Mucosa of stomach (tissue), 1 donor: ENCODE measurements around the gene TRMT10C.
"Not testable (repeated sequence)": the region's sequence is repeated elsewhere in the genome, so short reads cannot be mapped to it uniquely, and the experiment has no call there.

ENCODE experiments used
- H3K27me3 ChIP-seq: one replicate; pipeline ENCODE4 v1.7.0; 2013; ENCODE audit warnings: mild to moderate bottlenecking, low read length; ENCODE audit not compliant: control insufficient read depth, insufficient read depth
- H3K36me3 ChIP-seq: one replicate; pipeline ENCODE4 v1.7.0; 2013; ENCODE audit warnings: low read length; ENCODE audit not compliant: control insufficient read depth, insufficient read depth
- H3K4me1 ChIP-seq: one replicate; pipeline ENCODE4 v1.7.0; 2013; ENCODE audit warnings: mild to moderate bottlenecking, low read length; ENCODE audit not compliant: control insufficient read depth, insufficient read depth
- H3K4me3 ChIP-seq: one replicate; pipeline ENCODE4 v1.7.0; 2013; ENCODE audit warnings: low read length
- H3K9ac ChIP-seq: one replicate; pipeline ENCODE4 v1.7.0; 2013; ENCODE audit warnings: mild to moderate bottlenecking, low read length, moderate library complexity
- H3K9me3 ChIP-seq: one replicate; pipeline ENCODE4 v1.7.0; 2013; ENCODE audit warnings: mild to moderate bottlenecking, low read length, moderate library complexity; ENCODE audit not compliant: control insufficient read depth
- donor health status: Pancreatic carcinoma.

TRMT10C gene

DNA sequence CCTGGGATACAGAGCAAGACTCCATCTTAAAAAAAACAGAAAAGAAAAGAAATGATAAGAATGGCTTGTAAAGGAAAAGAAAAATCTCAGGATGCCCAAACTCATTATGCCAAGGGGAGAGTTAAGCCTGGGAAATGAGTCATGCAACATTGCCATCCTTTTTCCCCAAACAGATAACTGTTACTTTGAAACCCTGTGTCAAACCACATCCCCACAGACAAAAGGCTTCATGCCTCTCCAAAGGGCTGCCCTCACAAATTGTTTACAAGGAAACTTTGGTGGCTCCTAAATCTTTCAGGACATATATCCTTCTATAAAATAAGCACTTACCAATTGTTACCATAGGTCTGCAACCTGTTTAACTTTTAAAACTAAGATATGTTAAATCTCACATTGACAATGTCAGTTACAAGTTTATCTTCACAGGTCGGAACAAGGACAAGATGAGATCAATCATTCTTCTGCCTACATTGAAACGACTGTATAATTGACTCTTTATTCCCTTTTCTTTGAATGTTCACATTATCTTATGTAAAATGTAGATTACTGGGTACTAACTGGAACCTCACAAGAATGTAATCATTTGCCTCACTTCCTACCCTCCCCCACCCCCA lies 30.1 kb upstream of the TRMT10C start:
- H3K4me1 ChIP-seq: no peaks in the 10 kb centered on the region
- H3K36me3 ChIP-seq: no peaks in the 10 kb centered on the region
- H3K27me3 ChIP-seq: no peaks in the 10 kb centered on the region
- H3K4me3 ChIP-seq: no peak overlapping the region
- H3K9ac ChIP-seq: no peak overlapping the region
- H3K9me3 ChIP-seq: no peaks in the 10 kb centered on the region

DNA sequence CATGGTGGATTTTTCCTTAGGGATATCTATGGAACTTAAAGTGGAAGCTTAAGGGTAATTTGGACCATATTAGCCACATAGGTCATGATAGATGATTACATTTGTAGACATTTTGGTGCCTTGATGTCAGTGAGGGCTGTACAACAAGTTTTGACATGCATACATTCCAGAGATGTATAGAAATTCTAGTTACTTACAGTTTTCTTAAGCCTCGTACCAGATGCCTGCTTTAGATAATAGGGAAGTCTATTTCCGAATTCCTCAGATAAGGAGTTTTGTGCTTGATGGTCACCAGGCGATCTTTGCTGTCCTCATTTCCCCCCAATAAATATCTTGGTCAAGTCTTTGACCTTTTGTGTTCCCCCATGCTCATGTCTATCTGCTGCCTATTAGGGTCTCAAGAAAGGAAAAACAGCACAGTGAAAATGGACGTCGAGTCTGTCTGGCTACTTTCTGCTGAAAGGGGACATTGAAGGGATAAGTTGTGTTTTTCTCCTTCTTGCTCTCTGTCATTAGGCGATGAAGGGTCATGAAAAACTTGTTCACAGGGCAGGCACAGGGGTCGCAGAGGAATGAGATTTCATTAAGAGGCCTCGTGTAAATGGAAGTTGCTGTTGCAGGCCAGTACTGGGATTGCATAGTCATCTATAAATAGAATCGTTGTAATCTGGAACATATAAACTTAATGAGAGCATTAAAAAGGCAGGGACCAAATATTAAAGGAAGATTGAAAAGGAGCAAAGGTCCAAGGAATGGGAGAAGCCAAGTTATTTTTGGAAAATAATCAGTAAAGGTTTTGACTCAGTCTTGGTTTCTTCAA lies 28.7 kb upstream of the TRMT10C start:
- Histone ChIP-seq H3K4me3 (no peak overlapping the region), H3K36me3 (no peaks in the 10 kb centered on the region), H3K9me3 (no peaks in the 10 kb centered on the region), H3K4me1 (no peaks in the 10 kb centered on the region), H3K9ac (no peak overlapping the region), H3K27me3 (no peaks in the 10 kb centered on the region)

DNA sequence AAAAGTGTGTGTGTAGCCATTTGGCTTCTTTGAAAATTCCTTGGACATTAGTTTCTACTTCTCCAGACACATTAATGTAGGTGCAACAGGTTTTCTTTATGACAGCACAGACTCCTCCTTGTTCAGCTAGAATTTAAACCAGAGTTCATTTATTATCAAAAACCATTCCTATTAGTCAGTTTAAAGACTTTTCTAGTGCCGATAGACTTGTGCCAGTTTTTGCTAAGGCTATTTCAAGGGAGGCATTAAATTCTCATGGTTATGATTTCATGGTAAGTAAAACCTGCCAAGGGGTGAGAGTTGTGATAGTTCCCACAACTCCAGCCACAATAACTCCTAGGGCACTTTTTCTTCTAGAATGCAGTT lies 28.1 kb upstream of the TRMT10C start:
- no peak overlapping the region for H3K4me3 ChIP-seq
- no peaks in the 10 kb centered on the region for H3K4me1 ChIP-seq
- no peaks in the 10 kb centered on the region for H3K27me3 ChIP-seq
- no peaks in the 10 kb centered on the region for H3K36me3 ChIP-seq
- H3K9me3 ChIP-seq: no peaks in the 10 kb centered on the region
- H3K9ac ChIP-seq: no peak overlapping the region

DNA sequence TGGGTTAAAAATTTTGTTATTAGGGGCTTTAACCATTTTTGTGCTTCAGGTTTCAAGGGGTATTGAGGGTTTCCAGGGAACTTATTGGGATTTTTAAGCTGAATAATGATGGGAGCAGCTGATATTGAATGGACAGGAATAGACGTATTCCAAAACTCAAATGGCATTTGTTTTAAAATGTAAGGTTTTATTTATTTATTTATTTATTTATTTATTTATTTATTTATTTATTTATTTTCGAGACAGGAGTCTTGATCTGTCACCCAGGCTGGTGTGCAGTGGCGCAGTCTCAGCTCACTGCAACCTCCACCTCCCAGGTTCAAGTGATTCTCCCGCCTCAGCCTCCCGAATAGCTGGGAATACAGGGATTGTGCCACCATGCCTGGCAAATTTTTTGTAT lies 26.4 kb upstream of the TRMT10C start:
- H3K9ac ChIP-seq: no peak overlapping the region
- no peaks in the 10 kb centered on the region for H3K27me3 ChIP-seq
- H3K4me3 ChIP-seq: no peak overlapping the region
- H3K36me3 ChIP-seq: no peaks in the 10 kb centered on the region
- no peaks in the 10 kb centered on the region for H3K4me1 ChIP-seq
- no peaks in the 10 kb centered on the region for H3K9me3 ChIP-seq

DNA sequence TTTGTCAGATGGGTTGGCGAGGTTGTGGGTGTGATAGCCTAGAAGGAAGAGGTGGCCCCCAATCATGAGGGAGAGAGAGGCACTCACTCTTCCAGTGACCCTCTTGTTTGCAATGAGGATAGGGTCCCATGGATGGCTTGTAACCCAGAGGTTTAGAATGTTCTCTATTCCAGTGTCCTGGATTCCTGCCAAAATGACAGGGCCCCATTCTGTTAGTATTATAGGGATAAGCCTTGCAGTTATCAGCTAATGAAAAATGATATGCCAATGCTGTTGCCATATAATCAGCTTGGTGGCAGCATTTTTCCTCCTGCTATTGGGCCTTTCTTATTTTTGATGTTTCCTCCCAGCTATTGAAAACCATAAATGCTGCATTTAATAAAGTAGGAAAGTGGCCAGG lies 25.4 kb upstream of the TRMT10C start:
- Histone ChIP-seq H3K4me3 (no peak overlapping the region), H3K4me1 (no peaks in the 10 kb centered on the region), H3K27me3 (no peaks in the 10 kb centered on the region), H3K36me3 (no peaks in the 10 kb centered on the region), H3K9ac (no peak overlapping the region), H3K9me3 (no peaks in the 10 kb centered on the region)

DNA sequence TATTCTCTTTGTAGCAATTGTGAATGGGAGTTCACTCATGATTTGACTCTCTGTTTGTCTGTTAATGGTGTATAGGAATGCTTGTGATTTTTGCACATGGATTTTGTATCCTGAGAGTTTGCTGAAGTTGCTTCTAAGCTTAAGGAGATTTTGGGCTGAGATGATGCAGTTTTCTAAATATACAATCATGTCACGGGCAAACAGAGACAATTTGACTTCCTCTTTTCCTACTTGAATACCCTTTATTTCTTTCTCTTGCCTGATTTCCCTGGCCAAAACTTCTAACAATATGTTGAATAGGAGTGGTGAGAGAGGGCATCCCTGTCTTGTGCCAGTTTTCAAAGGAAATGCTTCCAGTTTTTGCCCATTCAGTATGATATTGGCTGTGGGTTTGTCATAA lies 24.7 kb upstream of the TRMT10C start:
- H3K9ac ChIP-seq, H3K9me3 ChIP-seq, H3K4me1 ChIP-seq, H3K36me3 ChIP-seq, H3K4me3 ChIP-seq, H3K27me3 ChIP-seq: not testable (repeated sequence)

DNA sequence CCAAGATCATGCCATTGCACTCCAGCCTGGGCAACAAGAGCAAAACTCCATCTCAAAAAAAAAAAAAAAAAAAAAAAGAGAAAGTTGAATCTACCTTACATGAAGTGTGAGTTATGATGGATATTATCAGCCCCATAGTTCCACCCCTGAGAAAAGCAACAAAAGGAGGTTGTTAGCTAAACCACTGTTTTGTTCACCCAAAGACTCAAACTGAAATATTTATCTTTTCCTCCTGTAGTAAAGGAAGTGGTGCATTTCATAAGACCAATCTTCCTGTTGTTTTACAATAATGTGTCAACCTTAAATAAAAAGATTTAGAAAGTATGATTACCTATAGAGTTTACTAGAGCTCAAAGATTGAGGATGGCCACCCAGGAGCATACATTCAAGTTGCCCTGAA lies 18.7 kb upstream of the TRMT10C start:
- H3K36me3 ChIP-seq: no peaks in the 10 kb centered on the region
- no peak overlapping the region for H3K9ac ChIP-seq
- H3K4me1 ChIP-seq: no peaks in the 10 kb centered on the region
- H3K4me3 ChIP-seq: no peak overlapping the region
- H3K27me3 ChIP-seq: no peaks in the 10 kb centered on the region
- H3K9me3 ChIP-seq: no peaks in the 10 kb centered on the region

DNA sequence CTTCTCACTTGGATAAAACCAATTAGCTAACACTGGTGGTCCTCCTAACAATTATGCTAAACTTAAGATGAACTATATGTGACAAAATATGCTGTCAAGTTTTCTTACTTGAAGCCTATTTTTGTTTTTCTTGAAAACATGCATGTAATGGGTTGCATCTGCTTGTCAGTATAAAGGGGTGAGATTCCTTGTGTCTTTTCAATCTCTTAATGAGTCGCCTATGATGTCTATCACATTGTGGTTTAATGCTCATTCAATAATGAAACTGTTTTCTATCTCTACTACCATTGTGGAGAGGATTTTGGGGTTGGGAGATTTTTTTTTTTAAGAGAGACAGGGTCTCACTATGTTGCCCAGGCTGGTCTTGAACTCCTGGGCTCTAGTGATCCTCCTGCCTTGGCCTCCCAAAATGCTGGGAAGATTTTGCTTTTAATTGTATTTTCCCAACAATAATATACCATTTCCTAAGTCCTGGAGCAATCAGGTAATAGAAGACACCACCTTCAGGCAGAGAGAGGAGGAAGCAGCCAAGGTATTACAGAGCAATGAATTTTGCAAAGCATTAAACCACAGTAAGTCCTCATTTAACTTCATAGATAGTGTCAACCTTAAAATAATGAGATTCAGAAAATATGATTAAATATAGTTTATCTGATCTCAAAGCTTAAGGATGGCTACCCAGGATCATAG lies 17.4 kb upstream of the TRMT10C start:
- H3K9ac ChIP-seq: no peak overlapping the region
- no peaks in the 10 kb centered on the region for H3K4me1 ChIP-seq
- H3K9me3 ChIP-seq: no peaks in the 10 kb centered on the region
- H3K4me3 ChIP-seq: no peak overlapping the region
- no peaks in the 10 kb centered on the region for H3K36me3 ChIP-seq
- H3K27me3 ChIP-seq: no peaks in the 10 kb centered on the region

DNA sequence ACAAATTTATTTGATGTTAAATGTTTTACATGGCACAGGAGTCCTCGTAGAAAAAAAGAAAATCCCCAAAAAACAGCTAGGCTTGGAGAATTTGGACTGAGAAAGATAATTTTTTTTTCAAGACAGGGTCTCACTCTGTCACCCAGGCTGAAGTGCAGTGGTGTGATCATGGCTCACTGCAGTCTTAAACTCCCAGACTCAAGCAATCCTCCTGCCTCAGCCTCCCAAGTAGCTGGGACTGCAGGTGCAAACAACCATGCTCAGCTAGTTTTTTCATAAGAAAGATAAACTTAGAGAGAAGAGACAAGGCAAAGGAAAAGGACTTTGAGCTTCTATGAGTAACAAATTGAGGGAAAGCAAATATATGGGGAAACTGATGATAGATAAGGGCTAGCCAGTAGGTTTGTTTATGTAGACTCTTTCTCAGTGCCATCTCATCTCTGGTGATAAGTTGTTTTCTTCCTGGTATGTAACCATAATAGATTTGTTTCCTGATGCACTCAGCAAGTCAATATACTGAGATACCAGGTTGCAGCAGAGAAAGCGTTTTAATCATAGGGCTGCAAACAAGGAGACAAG lies 13.1 kb upstream of the TRMT10C start:
- H3K4me1 ChIP-seq: no peaks in the 10 kb centered on the region
- H3K4me3 ChIP-seq: no peak overlapping the region
- no peaks in the 10 kb centered on the region for H3K36me3 ChIP-seq
- H3K9me3 ChIP-seq: no peaks in the 10 kb centered on the region
- no peak overlapping the region for H3K9ac ChIP-seq
- no peaks in the 10 kb centered on the region for H3K27me3 ChIP-seq

DNA sequence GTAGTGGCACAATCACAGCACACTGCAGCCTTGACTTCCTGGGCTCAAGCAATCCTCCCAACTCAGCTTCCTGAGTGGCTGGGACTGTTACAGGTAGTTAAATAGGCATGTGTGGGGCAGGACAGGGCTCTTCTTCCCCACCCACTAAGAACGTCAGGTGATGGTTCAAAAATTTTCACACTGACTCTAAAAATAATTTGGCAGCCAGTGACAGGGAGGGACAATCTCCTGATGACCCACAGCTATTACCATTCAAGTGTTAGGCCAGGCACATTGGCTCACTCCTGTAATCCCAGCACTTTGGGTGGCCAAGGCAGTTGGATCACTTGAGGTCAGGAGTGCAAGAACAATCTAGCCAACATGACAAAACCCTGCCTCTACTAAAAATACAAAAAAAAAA lies 12.2 kb upstream of the TRMT10C start:
- Histone ChIP-seq H3K4me3 (no peak overlapping the region), H3K27me3 (no peaks in the 10 kb centered on the region), H3K36me3 (no peaks in the 10 kb centered on the region), H3K4me1 (no peaks in the 10 kb centered on the region), H3K9me3 (no peaks in the 10 kb centered on the region), H3K9ac (no peak overlapping the region)

DNA sequence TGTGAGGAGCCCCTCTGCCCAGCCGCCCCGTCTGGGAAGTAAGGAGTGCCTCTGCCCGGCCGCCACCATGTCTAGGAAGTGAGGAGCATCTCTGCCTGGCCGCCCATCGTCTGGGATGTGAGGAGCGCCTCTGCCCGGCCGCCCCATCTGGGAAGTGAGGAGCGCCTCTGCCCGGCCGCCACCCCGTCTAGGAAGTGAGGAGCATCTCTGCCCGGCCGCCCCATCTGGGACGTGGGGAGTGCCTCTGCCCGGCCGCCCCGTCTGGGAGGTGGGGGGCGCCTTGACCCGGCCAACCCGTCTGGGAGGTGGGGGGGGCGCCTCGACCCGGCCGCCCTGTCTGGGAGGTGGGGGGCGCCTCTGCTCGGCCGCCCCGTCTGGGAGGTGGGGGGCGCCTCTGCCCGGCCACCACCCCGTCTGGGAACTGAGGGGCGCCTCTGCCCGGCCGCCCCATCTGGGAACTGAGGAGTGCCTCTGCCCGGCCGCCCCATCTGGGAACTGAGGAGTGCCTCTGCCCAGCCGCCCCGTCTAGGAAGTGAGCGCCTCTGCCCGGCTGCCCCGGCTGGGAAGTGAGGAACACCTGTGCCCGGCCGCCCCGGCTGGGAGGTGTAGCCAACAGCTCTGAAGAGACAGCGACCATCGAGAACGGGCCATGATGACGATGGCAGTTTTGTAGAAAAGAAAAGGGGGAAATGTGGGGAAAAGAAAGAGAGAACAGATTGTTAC lies 10.1 kb upstream of the TRMT10C start:
- not testable (repeated sequence) for H3K4me1 ChIP-seq, H3K9ac ChIP-seq, H3K9me3 ChIP-seq, H3K36me3 ChIP-seq, H3K4me3 ChIP-seq, H3K27me3 ChIP-seq

DNA sequence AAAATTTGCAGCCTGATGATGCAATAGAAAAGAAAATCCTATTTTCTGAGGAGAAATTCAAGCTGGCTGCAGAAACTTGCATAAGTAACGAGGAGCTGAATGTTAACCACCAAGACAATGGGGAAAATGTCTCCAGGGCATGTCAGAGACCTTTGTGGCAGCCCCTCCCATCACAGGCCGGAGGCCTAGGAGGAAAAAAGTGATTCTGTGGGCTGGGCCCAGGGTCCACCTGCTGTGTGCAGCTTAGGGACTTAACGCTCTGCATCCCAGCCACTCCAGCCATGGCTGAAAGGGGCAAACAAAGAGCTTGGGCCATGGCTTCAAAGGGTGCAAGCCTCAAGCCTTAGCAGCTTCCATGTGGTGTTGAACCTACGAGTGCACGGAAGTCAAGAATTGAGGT lies 8.3 kb upstream of the TRMT10C start:
- not testable (repeated sequence) for H3K4me3 ChIP-seq, H3K27me3 ChIP-seq, H3K9me3 ChIP-seq, H3K4me1 ChIP-seq, H3K36me3 ChIP-seq, H3K9ac ChIP-seq
